Measurements from ENCODE around the gene MAU2. TPM values are rescaled to one million over a fixed set of nuclear protein-coding genes. Genes with fewer than 3 reads are reported as not detected.

Gene MAU2
- total RNA-seq, 2 donors from 2014 or later, result 52.5 to 106 TPM

DNA sequence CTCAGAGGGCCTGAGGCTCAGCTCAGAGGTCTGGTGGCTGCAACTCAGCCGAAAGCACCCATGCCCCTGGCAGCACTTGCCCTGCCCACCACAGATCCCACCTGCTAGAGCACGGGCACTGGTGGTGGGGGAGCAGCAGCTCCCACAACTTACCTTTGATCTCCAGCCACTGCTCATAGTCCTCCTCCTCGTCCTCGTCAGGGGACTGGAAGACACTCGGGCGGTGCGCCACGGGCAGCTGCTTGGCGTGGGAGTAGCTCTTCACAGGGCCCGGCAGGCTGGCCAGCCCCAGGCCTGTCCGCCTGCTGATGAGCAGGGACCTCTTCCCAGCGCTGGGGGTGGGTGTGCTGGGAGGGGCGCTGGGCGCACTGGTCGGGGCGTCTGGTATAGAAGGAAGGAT is 14.9 kb upstream of the MAU2 start:
- no peak for DNase-seq (ENCODE audit: low spot score)
- Histone ChIP-seq H3K36me3 (peaks cover 6 to 34% of the 10 kb centered on the region in 2 donors), H3K4me1 (replicated peaks) (no peaks in the 10 kb centered on the region), H3K27me3 (replicated peaks; ENCODE audit: insufficient read depth) (no peaks in the 10 kb centered on the region), H3K27ac (no peak overlapping the region), H3K9me3 (no peaks in the 10 kb centered on the region), H3K4me3 (no peak overlapping the region)
- intact Hi-C loops (cut with DNase I), result no loop called here
- 89% methylated on average over 16 of the region's 16 CpGs for WGBS
- TF ChIP-seq POLR2A (IDR thresholded peaks at IDR 0.05) (no peak), CTCF (IDR thresholded peaks at IDR 0.05) (no peak), POLR2AphosphoS5 (IDR thresholded peaks at IDR 0.05) (no peak)

DNA sequence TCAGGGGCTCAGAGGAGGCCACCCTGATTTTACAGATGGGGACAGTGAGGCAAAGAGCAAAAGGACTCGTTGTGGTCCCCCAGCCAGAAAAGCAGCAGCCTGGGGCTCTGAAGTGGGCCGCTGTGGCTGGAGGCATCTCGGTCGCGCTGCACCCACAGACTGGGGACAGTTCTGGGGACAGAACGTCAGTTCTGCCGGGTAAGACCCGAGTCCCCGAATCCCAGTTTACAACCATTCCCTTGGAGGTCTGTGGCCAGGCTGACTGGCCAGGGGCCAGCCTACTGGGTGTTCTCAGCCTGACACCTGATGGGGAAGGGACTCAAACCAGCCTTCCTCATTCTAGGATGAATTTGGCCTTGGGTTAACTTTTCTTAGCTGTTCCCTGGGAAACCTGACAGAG is 14.4 kb upstream of the MAU2 start:
- Histone ChIP-seq H3K36me3 (peaks cover 6 to 29% of the 10 kb centered on the region in 2 donors), H3K27ac (no peak overlapping the region), H3K9me3 (no peaks in the 10 kb centered on the region), H3K4me3 (no peak overlapping the region), H3K27me3 (replicated peaks; ENCODE audit: insufficient read depth) (no peaks in the 10 kb centered on the region), H3K4me1 (replicated peaks) (no peaks in the 10 kb centered on the region)
- intact Hi-C loops (cut with DNase I), result no loop called here
- no peak for DNase-seq (ENCODE audit: low spot score)
- 86% methylated on average over 9 of the region's 9 CpGs for WGBS
- TF ChIP-seq POLR2AphosphoS5 (IDR thresholded peaks at IDR 0.05) (no peak), POLR2A (IDR thresholded peaks at IDR 0.05) (no peak), CTCF (IDR thresholded peaks at IDR 0.05) (no peak)

DNA sequence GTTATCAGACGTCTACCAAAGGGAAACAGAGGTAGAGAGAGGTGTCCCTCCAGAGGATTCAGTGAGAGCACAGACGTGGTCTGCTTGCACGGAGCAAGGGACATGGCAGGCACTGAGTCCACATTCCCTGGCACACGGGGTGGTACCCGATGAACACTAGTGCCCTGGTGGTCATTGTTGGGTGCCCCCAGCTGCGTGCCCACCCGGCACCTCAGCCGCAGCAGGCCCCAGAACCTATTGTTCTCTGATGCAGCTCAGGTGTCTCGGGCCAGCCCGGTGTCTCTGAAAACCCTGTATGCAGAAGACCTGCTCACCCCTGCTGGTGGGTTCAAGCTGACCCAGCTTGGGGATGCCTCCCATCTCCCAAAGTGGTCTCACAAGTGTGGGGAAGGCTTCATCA is 12.3 kb upstream of the MAU2 start:
- intact Hi-C loops (cut with DNase I), result no loop called here

GRCh38 chr19:19315444-19315843 is 5.2 kb upstream of the MAU2 start:
- no peak overlapping the region for H3K27ac ChIP-seq
- DNase-seq (ENCODE audit: low spot score), result no peak
- H3K4me1 ChIP-seq (replicated peaks), result no peaks in the 10 kb centered on the region
- TF ChIP-seq CTCF (IDR thresholded peaks at IDR 0.05) (no peak), POLR2AphosphoS5 (IDR thresholded peaks at IDR 0.05) (no peak), POLR2A (IDR thresholded peaks at IDR 0.05) (no peak)
- H3K9me3 ChIP-seq, result no peaks in the 10 kb centered on the region
- H3K36me3 ChIP-seq, result peaks cover 5 to 8% of the 10 kb centered on the region in 2 donors
- 93% methylated on average over 2 of the region's 2 CpGs for WGBS
- intact Hi-C loops (cut with DNase I), result no loop called here
- H3K27me3 ChIP-seq (replicated peaks; ENCODE audit: insufficient read depth), result no peaks in the 10 kb centered on the region
- no peak overlapping the region for H3K4me3 ChIP-seq

More for the DNA sequence above, 12.3 kb upstream of the MAU2 start:
- no peaks in the 10 kb centered on the region for H3K27me3 ChIP-seq (replicated peaks; ENCODE audit: insufficient read depth)
- H3K27ac ChIP-seq, result no peak overlapping the region
- TF ChIP-seq POLR2A (IDR thresholded peaks at IDR 0.05), result no peak
- no peak for TF ChIP-seq POLR2AphosphoS5 (IDR thresholded peaks at IDR 0.05)
- no peak for TF ChIP-seq CTCF (IDR thresholded peaks at IDR 0.05)
- 92% methylated on average over 10 of the region's 10 CpGs for WGBS
- no peak for DNase-seq (ENCODE audit: low spot score)
- H3K9me3 ChIP-seq, result no peaks in the 10 kb centered on the region
- H3K4me1 ChIP-seq (replicated peaks), result no peaks in the 10 kb centered on the region
- peaks cover 4 to 10% of the 10 kb centered on the region in 2 donors for H3K36me3 ChIP-seq
- no peak overlapping the region for H3K4me3 ChIP-seq

- H3K27me3 ChIP-seq (replicated peaks; ENCODE audit: insufficient read depth), result no peaks in the 10 kb centered on the region
- H3K4me1 ChIP-seq (replicated peaks), result no peaks in the 10 kb centered on the region
- TF ChIP-seq CTCF (IDR thresholded peaks at IDR 0.05) (no peak), POLR2A (IDR thresholded peaks at IDR 0.05) (no peak), POLR2AphosphoS5 (IDR thresholded peaks at IDR 0.05) (no peak)
- intact Hi-C loops (cut with DNase I), result no loop called here
- peaks cover 5 to 8% of the 10 kb centered on the region in 2 donors for H3K36me3 ChIP-seq
- no peak for DNase-seq (ENCODE audit: low spot score)
- no peak overlapping the region for H3K27ac ChIP-seq
- no peak overlapping the region for H3K4me3 ChIP-seq
- WGBS, result 95% methylated on average over 1 of the region's 1 CpG
- H3K9me3 ChIP-seq, result no peaks in the 10 kb centered on the region
These were observed 4.5 kb upstream of the MAU2 start for GRCh38 chr19:19316082-19316481.

Data from prostate gland (tissue), 2 donors.